ENCODE measurements around the gene PVALEF.

Gene PVALEF

GRCh38 chr17:81189670-81190530 lies 24.6 kb downstream of the PVALEF start:
- Mint-ChIP-seq H3K27me3 (no peaks in the 10 kb centered on the region), H3K4me1 (no peaks in the 10 kb centered on the region), H3K9me3 (no peaks in the 10 kb centered on the region), H3K4me3 (no peak overlapping the region), H3K27ac (no peak overlapping the region)
- ATAC-seq: peak; percentile 11
- DNase-seq: no peak

- ATAC-seq (no peak), DNase-seq (no peak)
- no peaks in the 10 kb centered on the region for H3K27me3 Mint-ChIP-seq
- H3K27ac Mint-ChIP-seq: peak overlapping the region in 1 of 2 donors; percentile 74
- no peak overlapping the region for H3K4me3 Mint-ChIP-seq
- no peaks in the 10 kb centered on the region for H3K4me1 Mint-ChIP-seq
- H3K9me3 Mint-ChIP-seq: no peaks in the 10 kb centered on the region
These were observed 25.3 kb downstream of the PVALEF start for GRCh38 chr17:81190591-81190990.

GRCh38 chr17:81191116-81191515 lies 25.8 kb downstream of the PVALEF start:
- Mint-ChIP-seq H3K27me3 (no peaks in the 10 kb centered on the region), H3K4me1 (no peaks in the 10 kb centered on the region), H3K4me3 (no peak overlapping the region), H3K9me3 (no peaks in the 10 kb centered on the region), H3K27ac (no peak overlapping the region)
- ATAC-seq (no peak), DNase-seq (no peak)

DNA sequence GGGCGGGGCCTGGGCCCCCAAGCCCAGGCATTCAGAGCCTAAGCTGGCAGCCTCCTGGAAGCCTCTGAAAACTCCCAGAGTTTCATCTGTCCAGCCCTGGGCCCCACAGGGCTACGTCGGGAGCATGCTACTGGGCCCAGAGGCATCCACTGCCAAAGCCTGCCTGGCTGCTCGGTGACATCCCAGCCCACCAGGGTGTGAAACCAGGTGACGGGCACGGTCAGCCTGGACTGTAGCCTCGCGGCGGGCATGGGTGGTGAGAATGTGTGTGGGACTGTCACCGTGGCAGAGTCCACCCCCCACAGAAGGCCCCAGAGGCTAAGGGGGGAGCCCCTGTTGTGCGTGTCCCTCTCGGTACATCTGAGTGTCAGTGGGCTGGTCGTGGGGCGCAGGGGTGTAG lies 26.3 kb downstream of the PVALEF start:
- H3K9me3 Mint-ChIP-seq: no peaks in the 10 kb centered on the region
- H3K4me3 Mint-ChIP-seq: no peak overlapping the region
- H3K27me3 Mint-ChIP-seq: no peaks in the 10 kb centered on the region
- H3K4me1 Mint-ChIP-seq: no peaks in the 10 kb centered on the region
- H3K27ac Mint-ChIP-seq: no peak overlapping the region
- DNase-seq (no peak), ATAC-seq (no peak)

DNA sequence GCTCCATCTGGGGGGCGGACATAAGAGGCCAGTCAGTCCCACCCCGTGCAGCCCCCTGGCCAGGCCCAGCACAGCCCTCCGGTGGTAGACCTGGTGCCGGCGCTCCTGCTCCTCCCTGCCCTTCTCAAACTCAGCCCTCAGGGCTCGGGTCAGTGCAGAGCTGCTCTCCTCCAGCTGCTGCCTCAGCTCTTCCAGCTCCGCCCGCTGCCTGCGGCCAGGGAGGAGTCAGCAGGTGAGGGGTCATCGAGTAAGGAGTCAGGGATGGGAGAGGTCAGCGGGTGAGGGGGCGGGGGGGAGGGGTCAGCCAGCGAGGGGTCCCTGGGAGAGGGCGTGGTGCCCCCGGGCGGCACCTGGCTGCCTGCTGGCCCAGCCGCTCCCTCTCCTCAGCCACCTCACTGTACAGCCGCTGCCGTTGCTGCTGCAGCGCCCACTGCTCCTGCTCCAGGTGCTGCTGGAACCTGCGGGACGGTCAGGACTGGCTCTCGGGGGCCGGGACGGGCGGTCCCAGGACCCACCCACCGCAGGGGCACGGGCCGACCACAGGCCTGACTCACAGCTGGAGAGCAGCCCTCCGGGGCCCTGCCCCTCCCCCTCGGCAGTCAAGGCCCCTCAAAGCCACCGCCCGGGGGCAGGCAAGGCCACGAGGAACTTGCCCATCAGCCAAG lies 27.2 kb downstream of the PVALEF start:
- DNase-seq: no peak
- no peaks in the 10 kb centered on the region for H3K4me1 Mint-ChIP-seq
- H3K27me3 Mint-ChIP-seq: no peaks in the 10 kb centered on the region
- no peak overlapping the region for H3K4me3 Mint-ChIP-seq
- H3K27ac Mint-ChIP-seq: no peak overlapping the region
- H3K9me3 Mint-ChIP-seq: no peaks in the 10 kb centered on the region
- ATAC-seq: no peak

- Mint-ChIP-seq H3K4me3 (no peak overlapping the region), H3K4me1 (no peaks in the 10 kb centered on the region), H3K27ac (no peak overlapping the region), H3K27me3 (no peaks in the 10 kb centered on the region), H3K9me3 (no peaks in the 10 kb centered on the region)
- no peak for ATAC-seq
- no peak for DNase-seq
These were observed 27.7 kb downstream of the PVALEF start for GRCh38 chr17:81193051-81193410.

GRCh38 chr17:81193470-81194224 lies 28.3 kb downstream of the PVALEF start:
- no peaks in the 10 kb centered on the region for H3K4me1 Mint-ChIP-seq
- ATAC-seq (no peak), DNase-seq (no peak)
- no peak overlapping the region for H3K27ac Mint-ChIP-seq
- no peaks in the 10 kb centered on the region for H3K27me3 Mint-ChIP-seq
- no peaks in the 10 kb centered on the region for H3K9me3 Mint-ChIP-seq
- no peak overlapping the region for H3K4me3 Mint-ChIP-seq

GRCh38 chr17:81194225-81194760 lies 29.0 kb downstream of the PVALEF start:
- Mint-ChIP-seq H3K27ac (no peak overlapping the region), H3K27me3 (no peaks in the 10 kb centered on the region), H3K9me3 (no peaks in the 10 kb centered on the region), H3K4me1 (no peaks in the 10 kb centered on the region), H3K4me3 (no peak overlapping the region)
- ATAC-seq: no peak
- DNase-seq: no peak

DNA sequence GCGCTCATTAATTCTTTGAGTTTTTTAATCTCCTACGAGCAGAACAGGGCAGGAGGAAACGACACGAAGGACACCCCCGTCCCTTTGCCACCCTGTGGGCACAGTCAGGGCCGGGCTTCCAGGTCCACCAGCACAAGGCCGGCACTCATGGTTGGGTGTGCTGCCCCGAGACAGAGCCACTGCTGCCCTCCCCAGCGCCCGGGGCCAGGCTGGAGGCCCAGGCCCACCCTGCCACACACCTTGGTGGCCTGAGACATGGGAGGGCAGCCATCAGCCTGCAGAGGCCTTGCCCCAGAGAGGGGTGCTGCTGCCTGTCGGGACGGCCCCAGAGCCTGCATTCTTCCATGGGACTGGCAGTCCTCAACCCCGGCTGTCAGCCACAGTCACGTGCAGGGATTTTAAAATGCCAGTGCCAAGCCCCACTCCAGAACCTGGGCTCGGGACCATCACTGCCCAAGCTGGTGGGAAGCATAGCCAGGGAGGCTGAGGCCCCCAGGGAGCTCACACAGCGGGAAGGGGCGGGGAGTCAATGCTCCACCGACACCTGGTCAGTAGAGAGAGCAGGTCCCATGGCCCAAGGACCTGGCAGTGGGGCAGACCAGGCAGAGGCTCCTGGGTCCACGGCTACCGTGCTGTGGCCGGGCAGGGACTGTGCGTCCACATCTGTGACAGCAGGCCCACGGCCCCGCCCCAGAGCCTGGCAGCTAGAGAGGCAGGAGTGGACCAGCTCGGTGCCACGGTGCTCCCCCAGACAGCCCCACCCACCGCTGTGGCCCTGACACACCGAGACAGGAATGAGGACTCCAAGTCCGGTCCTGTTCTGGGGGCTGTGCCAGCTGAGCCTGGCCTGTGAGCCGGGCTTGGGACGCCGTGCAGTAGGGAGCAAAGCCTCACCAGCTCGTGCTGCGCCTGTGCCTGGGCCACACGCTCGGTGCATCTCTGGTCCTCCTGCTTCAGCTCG lies 29.9 kb downstream of the PVALEF start:
- Mint-ChIP-seq H3K9me3 (no peaks in the 10 kb centered on the region), H3K4me1 (no peaks in the 10 kb centered on the region), H3K27me3 (no peaks in the 10 kb centered on the region), H3K27ac (peak overlapping the region in 1 of 2 donors; percentile 54), H3K4me3 (no peak overlapping the region)
- DNase-seq: no peak
- ATAC-seq: no peak

DNA sequence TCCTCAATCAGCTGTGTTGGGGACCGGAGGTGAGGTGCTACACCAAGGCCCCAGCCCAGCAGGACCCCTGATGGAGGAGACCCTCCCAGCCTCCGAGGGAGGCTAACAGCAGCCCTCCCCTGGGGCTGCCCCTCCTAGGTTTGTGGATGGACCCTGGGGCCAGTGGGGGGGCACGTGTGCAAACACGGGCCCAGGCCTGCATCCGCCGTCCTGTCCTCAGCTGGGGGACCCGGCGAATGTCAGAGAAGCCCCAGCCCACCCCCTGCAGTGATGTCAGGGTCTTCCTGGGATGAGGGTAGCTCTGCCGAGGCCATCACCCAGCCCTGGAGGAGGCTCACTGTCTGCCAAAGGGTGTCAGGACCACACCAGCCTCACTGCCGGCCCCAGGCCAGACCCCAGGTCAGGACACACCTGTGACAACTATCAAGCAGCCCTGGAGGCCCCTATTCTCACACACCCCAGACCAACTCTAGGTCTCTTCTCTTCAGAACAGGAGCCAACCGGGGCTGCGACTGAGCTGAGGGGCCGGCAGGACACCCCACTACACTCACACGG lies 30.7 kb downstream of the PVALEF start:
- DNase-seq (no peak), ATAC-seq (no peak)
- H3K27ac Mint-ChIP-seq: no peak overlapping the region
- no peaks in the 10 kb centered on the region for H3K9me3 Mint-ChIP-seq
- H3K27me3 Mint-ChIP-seq: no peaks in the 10 kb centered on the region
- no peaks in the 10 kb centered on the region for H3K4me1 Mint-ChIP-seq
- no peak overlapping the region for H3K4me3 Mint-ChIP-seq

DNA sequence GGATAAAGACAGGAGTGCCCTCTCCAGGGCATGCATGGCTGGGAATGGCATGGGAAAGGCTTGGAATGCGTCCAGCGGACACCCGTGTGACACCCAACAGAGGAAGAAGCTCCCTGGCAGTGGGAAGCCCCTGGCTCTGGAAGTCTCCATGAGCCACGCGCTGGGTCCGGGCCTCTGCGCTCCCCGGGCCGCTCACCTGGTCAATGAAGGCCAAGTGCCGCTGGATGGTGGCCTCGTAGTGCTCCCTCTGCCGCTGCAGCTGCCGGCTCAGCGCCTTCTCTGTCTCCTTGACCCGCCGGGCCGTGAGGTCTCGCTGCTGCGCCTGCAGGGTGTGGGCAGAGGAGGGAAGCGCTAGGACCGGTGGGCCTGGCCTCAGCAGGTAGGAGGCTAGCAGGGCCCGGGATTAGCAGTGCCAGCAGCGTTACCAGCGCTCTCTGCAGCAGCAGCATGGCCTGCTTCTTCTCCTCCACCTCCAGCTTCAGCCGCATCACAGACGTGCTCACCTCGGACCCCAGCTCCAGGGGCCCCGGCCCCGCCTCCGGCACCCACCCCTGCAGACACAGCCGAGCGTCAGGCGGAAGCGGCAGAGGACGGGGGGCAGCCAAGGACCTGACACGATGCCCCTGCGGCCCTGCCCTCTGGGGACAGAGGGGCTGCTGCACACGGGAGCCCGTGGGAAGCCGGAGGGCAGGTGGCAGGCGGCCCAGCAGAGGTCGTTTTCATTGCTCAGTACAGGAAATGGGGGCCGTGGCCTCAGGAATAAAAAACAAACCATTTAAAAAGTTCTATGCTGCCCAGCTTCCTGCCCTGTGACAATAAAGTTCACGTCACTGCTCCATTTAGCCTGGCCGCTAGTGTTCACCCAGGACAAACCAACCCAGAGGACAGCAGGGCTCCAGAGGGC lies 31.4 kb downstream of the PVALEF start:
- DNase-seq: no peak
- Mint-ChIP-seq H3K9me3 (no peaks in the 10 kb centered on the region), H3K4me1 (no peaks in the 10 kb centered on the region), H3K27ac (no peak overlapping the region), H3K27me3 (no peaks in the 10 kb centered on the region), H3K4me3 (no peak overlapping the region)
- ATAC-seq: no peak

GRCh38 chr17:81197409-81197795 lies 32.1 kb downstream of the PVALEF start:
- H3K4me3 Mint-ChIP-seq: no peak overlapping the region
- no peaks in the 10 kb centered on the region for H3K27me3 Mint-ChIP-seq
- no peaks in the 10 kb centered on the region for H3K4me1 Mint-ChIP-seq
- H3K9me3 Mint-ChIP-seq: no peaks in the 10 kb centered on the region
- ATAC-seq (peak; percentile 52), DNase-seq (no peak)
- no peak overlapping the region for H3K27ac Mint-ChIP-seq

GRCh38 chr17:81197831-81198490 lies 32.7 kb downstream of the PVALEF start:
- DNase-seq (no peak), ATAC-seq (no peak)
- no peaks in the 10 kb centered on the region for H3K27me3 Mint-ChIP-seq
- H3K4me3 Mint-ChIP-seq: no peak overlapping the region
- no peak overlapping the region for H3K27ac Mint-ChIP-seq
- H3K9me3 Mint-ChIP-seq: no peaks in the 10 kb centered on the region
- H3K4me1 Mint-ChIP-seq: no peaks in the 10 kb centered on the region
